Keratinocyte (primary cell): ENCODE results near the gene PNKD. TPM values are rescaled to one million over a fixed set of nuclear protein-coding genes. Genes with fewer than 3 reads are reported as not detected.

Experiments
- DNase-seq: peaks from one replicate; pipeline ENCODE4 v3.0.0-alpha.2; 2011; ENCODE audit warnings: low read depth, missing footprints, low spot score
- FAIRE-seq: peaks from 2 replicates; lab custom pipeline; 2011; peaks lifted over from hg19 to GRCh38; lab: Jason Lieb, UNC
- H2AFZ ChIP-seq: 2 replicates; pipeline ENCODE4 v1.6.0; 2012; ENCODE audit warnings: low read length, control low read depth, inconsistent platforms; ENCODE audit not compliant: control insufficient read depth
- H3K27ac ChIP-seq: 2 replicates; pipeline ENCODE4 v1.5.1; 2011; ENCODE audit warnings: low read length; ENCODE audit not compliant: control insufficient read depth, insufficient read depth
- H3K27me3 ChIP-seq: 3 replicates; pipeline ENCODE4 v1.6.0; 2011; ENCODE audit warnings: low read length; ENCODE audit not compliant: control insufficient read depth, insufficient read depth; ENCODE audit errors: extremely low read depth
- H3K36me3 ChIP-seq, 2 experiments: 2 replicates in 1 of 2; 3 replicates in 1 of 2; pipeline ENCODE4 v1.5.1; 2011; ENCODE audit warnings: low read length in 2 of 2, mild to moderate bottlenecking in 1 of 2; ENCODE audit not compliant: control insufficient read depth in 2 of 2, insufficient read depth in 2 of 2; ENCODE audit errors: extremely low read depth in 1 of 2
- H3K4me1 ChIP-seq: 3 replicates; pipeline ENCODE4 v1.5.1; 2011; ENCODE audit warnings: low read length; ENCODE audit not compliant: control insufficient read depth, insufficient read depth; ENCODE audit errors: extremely low read depth
- H3K4me2 ChIP-seq: 3 replicates; pipeline ENCODE4 v1.6.0; 2011; ENCODE audit warnings: low read depth, low read length; ENCODE audit not compliant: control insufficient read depth, insufficient read depth; ENCODE audit errors: extremely low read depth
- H3K4me3 ChIP-seq, 3 experiments: fragments of 200-600 bp in 1 of 3; sonication (generic) in 1 of 3; 2 replicates in 2 of 3; 3 replicates in 1 of 3; pipeline ENCODE4 v1.5.1; 2011 to 2016; ENCODE audit warnings: low read length in 3 of 3, mild to moderate bottlenecking in 3 of 3, control low read depth in 2 of 3, inconsistent platforms in 1 of 3, low read depth in 1 of 3, mixed read lengths in 1 of 3, mixed run types in 1 of 3, moderate library complexity in 1 of 3; ENCODE audit not compliant: control insufficient read depth in 2 of 3, insufficient read depth in 2 of 3; ENCODE audit errors: extremely low read depth in 1 of 3
- H3K79me2 ChIP-seq: 2 replicates; pipeline ENCODE4 v1.6.0; 2012; ENCODE audit warnings: low read length; ENCODE audit not compliant: control insufficient read depth, insufficient read depth
- H3K9ac ChIP-seq: 3 replicates; pipeline ENCODE4 v1.6.0; 2011; ENCODE audit warnings: low read length; ENCODE audit not compliant: control insufficient read depth, insufficient read depth; ENCODE audit errors: extremely low read depth
- H3K9me1 ChIP-seq: 3 replicates; pipeline ENCODE4 v1.6.0; 2011; ENCODE audit warnings: low read length; ENCODE audit not compliant: control insufficient read depth, insufficient read depth; ENCODE audit errors: extremely low read depth
- H3K9me3 ChIP-seq: 2 replicates; pipeline ENCODE4 v1.5.1; 2012; ENCODE audit warnings: low read depth, low read length; ENCODE audit not compliant: control insufficient read depth
- H4K20me1 ChIP-seq: 3 replicates; pipeline ENCODE4 v1.6.0; 2011; ENCODE audit warnings: low read length; ENCODE audit not compliant: control insufficient read depth, insufficient read depth; ENCODE audit errors: extremely low read depth
- EZH2 ChIP-seq: IDR thresholded peaks from one replicate; pipeline ENCODE4 v1.6.1; 2012; ENCODE audit warnings: inconsistent platforms, mild to moderate bottlenecking, low read length, moderate library complexity
- dilution Hi-C: fragments of 300-500 bp; cut with MboI; formaldehyde crosslinking; loops from one replicate; pipeline ENCODE4 v1.7.0; 2020; ENCODE audit warnings: low sequenced_read_pairs; ENCODE audit not compliant: extremely low pct_ligation_motif_present
- polyA plus RNA-seq, 5 experiments: library from polyadenylated mRNA; depleted of rRNA in 3 of 5; stranded (reverse) in 3 of 5; stranded (forward) in 1 of 5; unstranded in 1 of 5; fragments of >200 nt; gene quantifications; 1 replicate in 1 of 5; 2 replicates in 3 of 5; 3 replicates in 1 of 5; pipeline versions ENCODE4 v1.2.1 to v1.2.3, GENCODE V29; 2011 to 2012; ENCODE audit warnings: missing spikeins in 2 of 5, low read depth in 1 of 5, low replicate concordance in 1 of 5
- TF ChIP-seq, protein P1 (sequence below), 3 experiments: IDR thresholded peaks in 1 of 3; conservative IDR thresholded peaks in 1 of 3; optimal IDR thresholded peaks in 1 of 3; 2 replicates in 2 of 3; 3 replicates in 1 of 3; pipeline versions ENCODE3 to v1.5.1; 2011; ENCODE audit warnings: low read length in 3 of 3, mild to moderate bottlenecking in 3 of 3, moderate library complexity in 2 of 3, control low read depth in 1 of 3, inconsistent platforms in 1 of 3; ENCODE audit not compliant: insufficient read depth in 2 of 3; ENCODE audit errors: extremely low read depth in 1 of 3

PNKD gene
- polyA plus RNA-seq, 1 donor (not counting 4 experiments of a cell fraction or from before 2014, with no cell fraction given): 22.8 TPM

GRCh38 chr2:218392891-218393462 lies 122.7 kb downstream of the PNKD start:
- no peak overlapping the region for H3K9ac ChIP-seq
- H3K4me1 ChIP-seq: peaks cover 16% of the 10 kb centered on the region
- H3K27me3 ChIP-seq: no peaks in the 10 kb centered on the region
- H3K9me1 ChIP-seq: no peaks in the 10 kb centered on the region
- no peaks in the 10 kb centered on the region for H3K36me3 ChIP-seq
- no peak overlapping the region for H3K4me2 ChIP-seq
- dilution Hi-C loops: no loop called here
- no peak overlapping the region for H3K4me3 ChIP-seq
- FAIRE-seq: no peak
- H3K79me2 ChIP-seq: no peaks in the 10 kb centered on the region
- TF ChIP-seq, protein P1, sequence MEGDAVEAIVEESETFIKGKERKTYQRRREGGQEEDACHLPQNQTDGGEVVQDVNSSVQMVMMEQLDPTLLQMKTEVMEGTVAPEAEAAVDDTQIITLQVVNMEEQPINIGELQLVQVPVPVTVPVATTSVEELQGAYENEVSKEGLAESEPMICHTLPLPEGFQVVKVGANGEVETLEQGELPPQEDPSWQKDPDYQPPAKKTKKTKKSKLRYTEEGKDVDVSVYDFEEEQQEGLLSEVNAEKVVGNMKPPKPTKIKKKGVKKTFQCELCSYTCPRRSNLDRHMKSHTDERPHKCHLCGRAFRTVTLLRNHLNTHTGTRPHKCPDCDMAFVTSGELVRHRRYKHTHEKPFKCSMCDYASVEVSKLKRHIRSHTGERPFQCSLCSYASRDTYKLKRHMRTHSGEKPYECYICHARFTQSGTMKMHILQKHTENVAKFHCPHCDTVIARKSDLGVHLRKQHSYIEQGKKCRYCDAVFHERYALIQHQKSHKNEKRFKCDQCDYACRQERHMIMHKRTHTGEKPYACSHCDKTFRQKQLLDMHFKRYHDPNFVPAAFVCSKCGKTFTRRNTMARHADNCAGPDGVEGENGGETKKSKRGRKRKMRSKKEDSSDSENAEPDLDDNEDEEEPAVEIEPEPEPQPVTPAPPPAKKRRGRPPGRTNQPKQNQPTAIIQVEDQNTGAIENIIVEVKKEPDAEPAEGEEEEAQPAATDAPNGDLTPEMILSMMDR (optimal IDR thresholded peaks at IDR 0.05 in 1 of 3, IDR thresholded peaks at IDR 0.05 in 1 of 3, conservative IDR thresholded peaks at IDR 0.05 in 1 of 3; ENCODE audit: extremely low read depth in 1 of 3, insufficient read depth in 2 of 3, low read length in 3 of 3): no peak
- TF ChIP-seq EZH2: no peak
- no peaks in the 10 kb centered on the region for H3K9me3 ChIP-seq
- no peak overlapping the region for H3K27ac ChIP-seq
- no peak overlapping the region for H2AFZ ChIP-seq
- no peak for DNase-seq
- no peaks in the 10 kb centered on the region for H4K20me1 ChIP-seq

- Histone ChIP-seq H3K27ac (no peak overlapping the region), H3K4me3 (no peak overlapping the region), H4K20me1 (no peaks in the 10 kb centered on the region), H3K9me1 (no peaks in the 10 kb centered on the region), H3K4me1 (peaks cover 19% of the 10 kb centered on the region), H3K9me3 (no peaks in the 10 kb centered on the region), H3K27me3 (no peaks in the 10 kb centered on the region), H3K4me2 (no peak overlapping the region), H3K9ac (no peak overlapping the region), H2AFZ (no peak overlapping the region), H3K36me3 (no peaks in the 10 kb centered on the region), H3K79me2 (peaks cover 2% of the 10 kb centered on the region)
- no peak for TF ChIP-seq EZH2
- TF ChIP-seq, protein P1 (optimal IDR thresholded peaks at IDR 0.05 in 1 of 3, IDR thresholded peaks at IDR 0.05 in 1 of 3, conservative IDR thresholded peaks at IDR 0.05 in 1 of 3; ENCODE audit: extremely low read depth in 1 of 3, insufficient read depth in 2 of 3, low read length in 3 of 3): no peak
- dilution Hi-C loops: no loop called here
- FAIRE-seq (no peak), DNase-seq (no peak)
These were observed 123.5 kb downstream of the PNKD start for GRCh38 chr2:218393750-218394290.
